ENCODE measurements around the gene KCNJ10.
"Not testable (repeated sequence)": the region's sequence is repeated elsewhere in the genome, so short reads cannot be mapped to it uniquely, and the experiment has no call there.

Gene KCNJ10

DNA sequence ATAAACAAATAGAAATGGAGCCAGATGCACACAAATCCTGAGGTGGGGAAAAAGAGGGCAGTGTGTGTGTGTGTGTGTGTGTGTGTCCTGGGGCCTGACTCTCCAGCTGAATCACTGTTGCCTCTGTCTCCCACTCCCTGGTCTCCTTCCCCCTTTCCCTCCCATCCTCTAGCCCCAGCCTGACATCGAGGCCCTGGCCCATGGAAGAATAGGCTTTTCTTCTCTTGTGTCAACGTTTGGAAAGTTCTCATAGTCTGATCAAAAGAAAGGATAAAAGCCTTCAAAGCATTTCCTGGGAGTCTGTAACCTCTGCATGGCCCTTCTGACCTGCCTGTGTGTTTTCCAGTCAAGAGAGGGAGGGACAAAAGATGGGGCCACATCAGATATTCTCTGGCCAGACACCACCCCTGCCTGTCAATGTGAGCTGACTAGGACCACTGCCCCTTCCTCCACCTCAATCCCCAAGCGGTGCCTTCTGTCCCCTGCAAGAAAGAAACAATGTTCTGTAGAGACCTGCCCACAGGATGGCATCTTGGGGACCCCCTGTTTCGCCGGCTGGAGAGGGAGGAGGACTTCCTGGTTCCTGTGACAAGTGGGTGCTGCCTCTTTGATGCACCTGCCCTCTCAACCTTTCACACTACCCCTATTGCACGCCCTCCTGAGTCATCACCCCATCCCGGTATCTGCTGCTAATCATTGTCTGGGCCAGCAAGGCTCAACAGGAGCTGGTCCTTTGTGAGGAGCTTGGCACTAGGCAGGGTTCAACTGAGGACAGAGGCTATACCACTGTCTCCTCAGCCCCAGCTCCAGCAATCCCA, 16.2 kb downstream of the KCNJ10 start:
- no peak for DNase-seq

DNA sequence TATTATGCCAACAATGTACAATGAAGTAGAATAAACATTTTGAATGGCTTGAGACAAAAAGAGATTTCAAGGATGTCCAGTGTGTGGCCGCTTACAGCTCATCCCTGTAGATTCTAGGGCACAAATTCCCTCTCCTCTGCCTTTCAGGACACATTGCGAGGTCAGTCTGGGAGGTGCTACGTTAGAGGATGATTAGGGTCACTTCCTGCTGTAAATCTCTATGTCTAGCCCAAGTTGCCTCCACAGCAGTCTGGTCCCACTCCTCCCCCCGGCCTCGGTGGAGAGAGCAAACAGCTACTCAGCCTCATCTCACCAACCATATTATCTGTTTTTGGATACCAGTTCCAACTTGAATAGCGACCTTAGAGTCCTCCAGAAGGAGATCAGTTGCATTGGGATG, 17.0 kb downstream of the KCNJ10 start:
- DNase-seq, result no peak

DNA sequence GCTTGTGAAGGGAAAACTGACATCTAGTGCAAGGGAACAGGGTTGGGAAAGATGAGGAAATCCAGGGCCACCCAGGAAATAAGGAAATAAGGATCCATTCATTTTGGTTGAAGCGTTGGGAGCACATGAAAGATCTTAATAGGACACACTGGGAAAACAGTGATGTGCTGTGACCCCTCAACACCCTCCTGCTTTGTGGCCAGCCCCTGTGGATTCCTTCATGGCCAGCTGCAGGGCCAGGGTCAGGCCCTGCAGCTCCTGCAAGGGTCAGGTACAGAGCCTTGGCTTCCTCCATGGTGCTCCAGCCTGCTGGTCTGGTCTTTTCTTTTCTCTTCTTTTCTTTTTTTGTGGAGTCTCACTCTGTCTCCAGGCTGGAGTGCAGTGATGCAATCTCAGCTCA, 19.3 kb downstream of the KCNJ10 start:
- DNase-seq, result no peak

DNA sequence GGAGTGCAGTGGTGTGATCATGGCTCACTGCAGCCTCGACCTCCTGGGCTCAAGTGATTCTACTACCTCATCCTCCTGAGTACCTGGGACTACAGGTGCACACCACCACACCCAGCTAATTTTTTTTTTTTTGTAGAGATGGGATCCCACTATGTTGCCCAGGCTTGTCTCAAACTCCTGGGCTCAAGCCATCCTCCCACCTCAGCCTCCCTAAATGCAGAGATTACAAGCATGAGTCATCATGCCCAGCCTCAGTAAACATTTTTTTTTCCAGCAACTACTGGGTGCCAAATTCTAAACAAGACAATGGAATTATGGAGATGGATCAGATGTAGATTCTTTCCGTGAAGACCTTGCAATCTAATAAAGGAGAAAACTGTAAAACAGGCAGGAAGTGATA, 19.8 kb downstream of the KCNJ10 start:
- not testable (repeated sequence) for DNase-seq

DNA sequence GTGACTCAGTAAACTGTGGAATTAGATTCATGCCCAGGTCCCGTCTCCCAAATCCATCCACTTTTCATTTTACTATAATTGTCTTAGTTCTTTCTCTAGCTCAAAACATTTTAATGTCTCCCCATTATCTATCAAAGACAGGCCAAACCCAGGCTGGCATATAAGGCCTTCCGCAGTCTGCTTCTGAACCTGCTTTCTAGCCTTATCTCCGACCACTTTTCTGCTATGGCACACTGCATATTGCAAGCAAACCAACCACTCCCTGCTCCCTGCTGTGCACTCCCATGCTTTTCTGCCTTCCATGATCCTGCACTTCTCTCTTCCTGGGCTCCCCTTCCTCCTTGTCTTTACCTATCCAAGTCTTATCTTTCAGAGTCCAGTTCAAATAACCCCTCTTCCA, 20.9 kb downstream of the KCNJ10 start:
- no peak for DNase-seq

DNA sequence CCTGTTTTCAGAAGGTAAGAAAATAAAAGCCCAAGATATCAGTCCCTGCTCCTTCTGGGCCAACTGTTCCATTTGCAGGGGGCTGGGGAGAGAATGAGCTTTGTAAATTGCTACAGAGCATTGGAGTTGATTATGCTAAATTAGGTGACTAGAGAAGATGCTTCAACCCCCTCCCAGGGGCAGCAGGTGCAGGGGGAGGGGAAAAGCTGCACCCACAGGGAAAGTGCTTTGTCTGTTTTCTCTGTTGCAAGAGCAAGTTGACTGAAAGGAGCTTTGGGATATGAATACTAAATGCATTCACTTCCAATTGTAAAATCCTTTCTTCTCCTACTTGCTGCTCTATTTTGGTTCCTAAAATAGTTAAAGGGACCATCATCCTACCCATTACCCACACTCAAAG, 21.6 kb downstream of the KCNJ10 start:
- no peak for DNase-seq

DNA sequence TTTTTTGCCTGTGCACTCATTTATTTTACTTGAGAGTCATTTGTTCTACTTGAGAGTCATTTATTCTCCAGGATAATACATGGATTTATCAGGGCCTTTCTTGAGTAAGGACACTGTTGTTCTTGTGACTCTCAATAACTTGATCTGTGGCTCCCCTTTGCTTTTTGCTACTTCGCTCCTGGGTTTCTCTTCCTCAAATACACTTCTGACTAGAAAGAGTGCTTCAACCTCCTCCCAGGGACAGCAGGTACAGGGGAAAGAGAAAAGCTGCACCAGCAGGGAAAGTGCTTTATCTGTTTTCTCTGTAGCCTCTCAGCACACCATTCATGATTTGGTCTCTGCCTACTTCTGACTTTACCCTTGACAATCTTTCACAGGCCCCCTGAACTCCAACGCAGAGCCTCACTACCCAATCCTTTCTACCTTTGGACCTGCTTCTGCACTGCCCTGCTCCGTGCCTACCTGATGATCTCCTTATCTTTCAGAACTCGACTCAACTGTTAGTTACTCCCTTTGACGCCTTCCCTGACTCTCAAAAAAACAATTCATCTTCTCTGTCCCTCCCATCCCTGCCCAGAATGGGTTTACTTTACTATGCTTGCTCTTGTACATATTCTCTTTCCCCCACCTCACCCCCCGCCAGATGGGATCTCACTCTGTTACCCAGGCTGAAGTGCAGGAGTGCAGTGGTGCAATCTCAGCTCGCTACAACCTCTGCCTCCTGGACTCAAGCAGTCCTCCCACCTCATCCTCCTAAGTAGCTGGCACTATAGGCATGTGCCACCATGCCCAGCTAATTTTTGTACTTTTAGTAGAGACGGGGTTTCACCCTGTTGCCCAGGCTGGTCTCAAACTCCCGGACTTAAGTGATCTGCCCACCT, 22.6 kb downstream of the KCNJ10 start:
- DNase-seq, result no peak

DNA sequence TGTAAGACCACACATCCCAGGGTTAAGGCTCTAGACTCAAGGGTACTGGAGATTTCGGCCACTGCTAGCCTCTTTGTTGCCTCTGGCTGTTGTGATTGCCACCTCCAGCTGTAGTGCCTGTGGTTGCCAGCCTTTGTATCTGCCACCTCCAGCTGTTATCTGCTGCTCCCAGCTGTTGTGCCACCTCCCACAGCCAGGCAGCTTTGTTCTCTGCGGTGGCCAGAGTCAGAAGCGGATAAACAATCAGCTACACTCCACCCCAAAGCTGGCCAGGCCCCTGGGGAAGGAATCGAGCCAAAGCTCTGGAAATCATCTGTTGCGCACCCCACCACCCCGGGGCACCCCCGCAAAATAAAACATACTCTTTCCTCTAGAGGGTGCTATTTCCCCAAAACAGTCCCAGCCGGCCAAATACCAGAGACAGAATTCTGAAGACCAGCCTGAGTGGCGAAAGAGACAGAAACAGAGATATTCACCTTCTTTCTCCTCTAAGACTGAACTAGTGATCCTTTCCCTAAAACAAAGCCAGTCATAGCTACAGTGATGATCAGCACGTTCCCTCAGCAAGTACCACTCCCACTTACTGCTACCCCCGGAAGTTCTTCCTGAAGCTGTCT, 23.4 kb downstream of the KCNJ10 start:
- DNase-seq, result no peak

DNA sequence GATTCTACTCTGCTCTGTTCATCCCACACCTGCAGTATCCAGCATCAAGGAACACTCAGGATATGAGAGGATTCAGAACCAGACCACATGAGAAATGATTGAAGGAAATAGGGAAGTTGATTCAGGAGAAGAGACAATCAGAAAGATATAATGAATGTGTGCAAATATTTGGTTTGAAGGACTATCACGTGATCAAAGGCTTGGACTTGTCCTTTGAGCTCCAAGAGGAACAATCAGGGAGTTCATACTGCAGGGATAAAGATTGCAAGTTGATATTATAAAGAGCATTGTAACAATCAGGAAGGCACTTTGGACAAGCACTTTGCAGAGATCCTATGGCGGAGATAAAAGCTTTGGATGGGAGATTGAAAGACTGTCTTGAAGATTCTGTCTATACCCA, 24.3 kb downstream of the KCNJ10 start:
- no peak for DNase-seq

DNA sequence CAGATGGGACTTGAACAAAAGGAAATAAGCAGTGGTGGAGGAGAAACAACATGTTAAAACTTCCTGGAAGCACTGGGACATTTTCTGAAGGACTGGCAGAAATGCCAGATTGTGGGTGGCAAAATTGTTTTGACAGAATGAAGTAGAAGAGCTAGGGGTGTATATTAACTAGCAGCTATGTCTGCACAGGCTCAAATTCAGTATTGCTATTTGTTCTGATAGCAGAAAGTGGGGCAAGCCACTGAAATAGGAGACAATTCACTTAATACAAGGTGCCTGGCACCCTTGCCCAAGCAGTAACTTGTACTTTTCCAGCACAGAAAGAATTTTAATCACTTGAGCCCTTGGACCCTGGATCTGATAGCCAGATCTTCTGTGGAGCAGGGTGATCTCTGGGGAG, 26.4 kb downstream of the KCNJ10 start:
- no peak for DNase-seq

DNA sequence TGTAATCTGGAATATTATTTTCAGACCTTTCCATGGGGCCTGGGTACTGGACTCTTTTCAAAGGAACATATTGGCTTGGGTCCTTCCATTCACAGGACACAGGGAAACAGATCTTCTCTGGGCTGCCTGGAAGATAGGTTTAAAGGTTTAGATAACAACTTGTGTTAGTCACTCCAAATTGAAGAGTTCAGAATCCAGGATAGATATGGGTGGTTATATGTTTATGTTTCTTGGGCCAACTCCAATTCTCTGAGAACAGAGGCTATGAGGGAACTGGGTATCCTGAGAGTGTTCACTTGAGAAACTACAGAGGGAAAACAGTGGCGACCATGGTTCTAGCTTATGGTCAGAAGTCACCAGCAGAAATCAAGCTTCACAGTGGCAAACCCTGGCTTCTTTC, 29.5 kb downstream of the KCNJ10 start:
- no peak for DNase-seq

DNA sequence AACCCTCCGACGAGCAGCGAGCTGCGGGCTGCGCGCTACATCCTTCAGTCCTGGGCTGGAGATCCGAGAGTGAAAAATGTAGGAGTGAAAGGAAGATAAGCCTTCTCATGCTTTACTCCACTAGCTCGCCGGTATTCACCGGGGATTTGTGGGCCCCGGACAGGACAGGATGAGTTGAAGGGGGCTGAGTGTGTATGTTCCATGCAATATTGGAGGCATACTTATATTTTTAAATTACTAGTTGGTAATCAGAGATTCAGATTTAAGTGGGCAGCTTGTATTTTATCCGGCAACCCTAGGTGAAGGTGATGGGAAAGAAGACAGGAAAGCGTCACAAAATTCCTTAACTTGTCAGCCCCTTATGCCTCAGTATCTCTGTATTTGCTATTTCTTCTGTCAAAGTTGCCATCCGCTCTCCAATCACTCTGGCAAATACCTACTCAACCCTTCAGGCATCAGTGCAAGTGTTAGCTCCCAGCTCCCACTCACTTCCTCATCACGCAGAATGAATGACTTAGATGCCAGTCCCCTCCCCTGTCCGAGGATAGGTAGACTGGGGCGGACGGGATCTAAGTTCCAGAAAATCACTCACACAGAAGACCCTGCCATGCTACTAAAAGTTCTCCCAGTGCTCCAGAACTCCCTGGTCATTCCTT, 37.7 kb downstream of the KCNJ10 start:
- DNase-seq, result no peak

DNA sequence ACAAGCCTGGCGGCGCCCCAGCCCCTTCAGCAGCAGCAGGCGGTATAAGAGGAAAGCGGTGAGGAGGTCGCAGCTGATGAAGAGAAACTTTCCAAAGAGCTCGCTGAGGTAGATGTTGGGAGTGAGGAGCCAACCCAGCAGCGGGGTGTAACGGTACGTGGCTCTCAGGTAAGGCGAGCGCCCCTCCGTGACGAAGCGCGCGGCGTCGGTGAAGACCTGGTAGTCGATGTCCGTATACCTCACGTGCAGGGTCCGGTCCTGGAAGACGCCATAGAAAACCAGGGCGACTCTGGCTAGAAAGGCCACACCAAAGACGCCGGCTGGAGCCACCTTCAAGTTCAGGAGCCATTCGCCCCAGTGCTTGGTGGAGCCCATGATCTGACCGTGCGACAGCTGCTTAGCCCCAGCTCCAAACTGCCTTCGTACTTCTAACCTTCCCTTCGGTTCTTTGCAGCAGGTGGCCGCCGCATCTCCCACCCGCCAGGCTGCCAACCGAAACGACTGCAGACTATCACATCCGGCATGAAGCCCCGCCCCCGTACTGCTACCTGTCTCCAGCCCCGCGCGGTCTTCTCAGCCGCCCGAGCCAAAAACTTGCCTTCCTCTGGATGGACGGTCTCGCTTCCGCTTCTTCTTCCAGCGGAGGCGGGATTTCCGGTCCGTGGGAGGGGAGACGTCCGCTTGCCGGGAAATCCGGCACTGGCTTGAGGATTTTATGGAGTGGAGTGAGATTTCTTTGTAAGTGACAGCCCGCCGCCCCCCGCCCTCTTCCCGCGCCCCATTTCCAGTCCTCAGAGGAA, 38.4 kb downstream of the KCNJ10 start, which contains the start of gene PIGM:
Gene PIGM (minus strand): TSS at position 626 of the 800 bp plus-strand sequence. CDS start 251 bp downstream, at position 375.
- peak; percentile 95 to 97 for DNase-seq

DNA sequence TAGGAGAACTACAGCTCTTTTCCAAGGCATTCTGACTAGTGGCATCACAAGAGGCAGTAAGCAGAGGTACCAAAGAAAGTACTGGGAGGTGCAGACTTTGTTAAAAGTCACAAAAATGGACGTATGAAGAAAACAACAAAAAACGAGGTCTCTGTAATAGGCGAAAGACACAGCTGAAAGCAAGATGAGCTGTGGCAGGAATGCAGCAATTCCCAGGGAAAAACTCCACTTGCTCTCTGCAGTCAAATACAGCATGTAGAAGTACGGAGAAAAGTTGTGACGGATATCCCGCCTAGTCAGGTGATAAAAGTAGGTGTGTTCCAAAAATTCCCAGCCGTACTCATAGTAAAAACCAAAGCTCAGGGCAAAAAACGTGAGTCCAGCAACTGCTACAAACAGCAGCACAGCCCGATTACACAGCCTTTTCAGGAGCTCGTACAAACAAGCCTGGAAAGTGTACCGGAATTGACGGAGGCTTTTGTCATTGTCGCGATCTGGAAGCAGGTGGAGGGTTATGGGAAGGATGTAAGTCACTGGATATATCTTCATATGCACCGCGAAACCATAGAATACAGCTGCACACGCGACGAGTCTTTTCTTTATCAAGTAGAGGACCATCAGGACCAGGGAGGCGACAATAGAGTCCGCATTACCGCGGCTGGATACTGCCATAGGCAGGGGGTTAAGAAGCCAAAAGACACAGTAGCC, 39.1 kb downstream of the KCNJ10 start:
- no peak for DNase-seq

DNA sequence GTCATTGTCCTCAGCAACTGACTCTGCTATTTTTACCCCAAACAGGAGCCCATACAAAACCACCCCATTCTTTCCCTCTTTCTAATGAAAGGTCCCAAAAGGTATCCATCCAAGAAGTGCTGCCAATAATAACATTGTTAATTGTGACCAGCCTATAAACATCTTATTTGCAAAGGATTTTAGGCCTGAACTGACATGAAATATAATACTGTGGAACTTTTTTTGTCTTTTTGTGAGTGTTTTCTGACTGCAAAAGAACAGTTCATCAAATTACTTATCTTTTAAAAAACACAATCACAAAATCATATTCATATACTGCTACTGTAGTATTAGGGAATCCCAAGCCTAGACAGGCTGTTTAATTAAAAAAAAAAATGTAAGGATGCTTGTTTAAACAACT, 41.5 kb downstream of the KCNJ10 start:
- DNase-seq, result no peak

DNA sequence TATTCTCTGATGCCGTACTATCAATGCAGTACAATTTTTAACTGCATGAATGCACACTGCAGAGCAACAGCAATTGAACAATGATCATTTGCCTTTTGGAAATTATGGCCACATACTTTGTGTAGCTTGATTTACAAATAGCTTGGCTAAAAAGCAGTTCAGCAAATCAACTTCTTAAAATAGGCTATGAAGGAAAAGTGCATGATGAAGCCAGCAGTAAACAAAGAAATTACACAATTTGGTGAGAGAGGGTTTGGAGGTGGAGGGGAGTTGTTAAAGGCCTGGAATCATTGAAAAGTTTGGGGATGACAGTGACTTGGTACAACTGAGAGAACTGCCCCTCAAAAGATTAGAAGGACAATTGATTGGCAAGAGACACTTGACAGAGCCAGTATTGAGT, 44.6 kb downstream of the KCNJ10 start:
- no peak for DNase-seq

DNA sequence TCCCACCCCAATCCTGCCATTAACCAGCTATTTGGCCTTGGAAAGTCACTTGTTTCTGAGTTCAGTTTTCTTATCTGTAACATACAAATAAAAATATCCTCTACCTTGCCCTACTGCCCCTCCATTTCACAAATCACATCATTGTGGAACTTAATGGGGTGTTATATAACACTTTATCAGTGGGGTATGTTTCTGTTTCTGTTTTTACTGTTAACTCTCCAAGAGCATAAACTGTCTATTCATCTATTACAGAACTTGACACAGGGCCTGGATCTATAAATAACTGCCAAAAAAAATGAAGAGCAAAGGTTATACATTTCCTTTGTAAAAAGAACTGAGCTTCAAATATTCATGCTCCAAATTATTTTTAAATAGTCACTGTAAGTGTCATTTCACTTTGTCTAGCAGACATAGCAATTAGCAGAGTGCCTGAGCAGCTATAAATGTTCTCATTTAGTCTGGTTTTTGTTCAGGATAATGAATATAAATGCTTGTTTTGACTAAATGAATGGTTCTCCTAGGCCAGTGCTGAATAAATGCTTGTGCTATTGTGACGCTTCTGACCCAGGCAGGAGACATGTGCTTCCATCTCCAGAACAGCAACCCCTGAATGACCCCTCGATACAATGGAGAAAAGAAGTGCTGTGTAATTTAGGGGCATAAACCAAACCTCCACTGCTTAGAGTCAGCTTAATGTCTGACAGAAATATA, 45.6 kb downstream of the KCNJ10 start:
- peak; percentile 16 to 43 for DNase-seq

DNA sequence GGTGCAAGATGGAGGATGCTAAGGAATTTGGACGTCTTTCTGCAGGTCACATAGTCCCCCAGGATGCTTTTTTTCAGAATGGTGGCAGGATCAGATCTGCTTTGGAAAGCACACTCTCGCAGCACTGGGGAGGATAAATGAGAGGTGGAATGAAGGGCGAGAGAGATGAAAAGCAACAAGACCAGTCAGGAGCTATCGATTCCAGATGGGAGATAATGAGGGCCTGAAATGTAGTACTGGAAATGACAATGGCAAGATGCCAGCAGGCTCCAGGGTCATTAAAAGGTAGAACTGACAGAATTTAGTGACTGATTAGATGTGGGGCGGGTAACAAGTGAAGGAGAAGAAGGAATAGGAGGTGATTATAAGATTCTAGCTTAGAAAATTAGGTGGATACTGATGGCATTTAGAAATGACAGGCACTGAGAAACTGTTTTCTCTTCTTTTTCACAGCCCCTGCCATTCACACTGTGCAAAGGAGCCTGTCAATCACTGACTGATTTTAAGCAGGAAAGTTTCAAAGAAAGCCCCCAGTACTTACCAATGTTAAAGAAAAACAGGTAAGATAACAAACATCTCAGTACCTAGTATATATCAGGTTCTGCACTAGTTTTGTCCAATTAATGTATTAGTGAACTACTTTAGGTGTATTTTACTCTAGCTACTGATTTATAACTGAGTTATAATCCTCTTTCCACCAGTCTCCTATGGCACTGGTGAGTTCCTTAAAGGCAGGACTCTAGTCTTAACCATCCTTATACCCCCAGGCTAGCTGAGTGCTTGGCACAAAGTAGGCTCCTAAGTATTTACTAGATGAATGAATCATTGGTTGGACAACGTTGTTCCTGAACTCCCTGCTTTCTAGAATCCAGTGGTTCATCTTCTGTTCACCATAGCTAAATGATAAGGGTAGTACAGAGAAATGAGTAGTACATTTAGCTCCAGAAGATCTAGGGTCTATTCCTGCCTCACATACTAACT, 47.3 kb downstream of the KCNJ10 start:
- DNase-seq, result no peak

DNA sequence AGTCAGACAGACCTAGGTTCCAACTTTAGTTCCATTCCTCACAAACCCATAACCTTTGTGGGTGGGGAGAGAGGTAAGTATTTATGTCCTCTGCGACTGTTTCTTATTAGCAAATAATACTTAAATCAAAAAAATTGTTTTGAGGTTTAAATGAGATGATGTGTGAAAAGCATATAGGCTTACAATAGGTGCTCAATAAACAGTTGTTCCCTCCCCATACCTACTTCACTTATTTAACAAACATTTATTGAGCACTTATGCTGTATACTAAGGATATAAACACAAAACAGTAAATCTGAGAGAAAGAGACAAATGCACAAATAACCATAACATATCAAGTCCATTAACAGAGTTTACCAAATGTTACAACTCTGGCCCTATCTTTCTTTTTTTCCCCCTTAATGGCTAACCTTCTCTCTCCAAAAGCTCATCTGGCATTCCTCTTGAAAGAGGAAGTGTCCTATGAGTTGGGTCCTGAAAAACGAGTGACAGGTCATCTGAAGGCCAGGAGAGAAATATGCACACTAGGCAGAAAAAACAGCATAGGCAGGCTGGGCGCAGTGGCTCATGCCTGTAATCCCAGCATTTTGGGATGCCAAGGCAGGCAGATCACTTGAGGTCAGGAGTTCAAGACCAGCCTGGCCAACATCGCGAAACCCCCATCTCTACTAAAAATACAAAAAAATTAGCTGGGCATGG, 48.4 kb downstream of the KCNJ10 start:
- no peak for DNase-seq

Measured in NCI-H1930 (cell line).